Kidney epithelial cell (primary cell): Measurements from ENCODE around the gene FDXR. TPM values are rescaled to one million over a fixed set of nuclear protein-coding genes. Genes with fewer than 3 reads are reported as not detected.
A peak's percentile ranks its signal among the peaks of the same experiment; 100 is the strongest.

ENCODE experiments used
- DNase-seq: peaks from one replicate; pipeline ENCODE4 v3.0.0-alpha.2; 2010; ENCODE audit warnings: low read depth
- H3K27me3 ChIP-seq: 2 replicates; pipeline ENCODE4 v1.6.0; 2011; ENCODE audit warnings: low read length; ENCODE audit not compliant: control insufficient read depth, insufficient read depth
- H3K36me3 ChIP-seq: 2 replicates; pipeline ENCODE4 v1.5.1; 2011; ENCODE audit warnings: low read length; ENCODE audit not compliant: control insufficient read depth, insufficient read depth
- H3K4me3 ChIP-seq: 2 replicates; pipeline ENCODE4 v1.5.1; 2011; ENCODE audit warnings: low read depth, mild to moderate bottlenecking, control low read depth, low read length
- CTCF ChIP-seq: IDR thresholded peaks from 2 replicates; pipeline ENCODE4 v1.5.1; 2011; ENCODE audit warnings: mild to moderate bottlenecking, moderate library complexity, low read length, control low read depth, inconsistent platforms; ENCODE audit not compliant: insufficient read depth, poor library complexity, severe bottlenecking
- total RNA-seq: library from RNA; depleted of rRNA; stranded (reverse); fragments of >200 nt; gene quantifications from 2 replicates; pipeline ENCODE4 v1.2.3, GENCODE V29; 2015

The FDXR gene
- total RNA-seq, 1 donor from 2014 or later: 34.0 TPM

GRCh38 chr17:74875977-74876593 lies 3.3 kb upstream of the FDXR start:
- DNase-seq: no peak
- H3K4me3 ChIP-seq: no peak overlapping the region
- peaks cover 11% of the 10 kb centered on the region for H3K27me3 ChIP-seq
- no peak for TF ChIP-seq CTCF
- no peaks in the 10 kb centered on the region for H3K36me3 ChIP-seq

- no peak overlapping the region for H3K4me3 ChIP-seq
- TF ChIP-seq CTCF: no peak
- H3K36me3 ChIP-seq: no peaks in the 10 kb centered on the region
- no peak for DNase-seq
- H3K27me3 ChIP-seq: peaks cover 7% of the 10 kb centered on the region
Measured at GRCh38 chr17:74875155-74875976, 2.6 kb upstream of the FDXR start.

GRCh38 chr17:74874615-74875037 lies 1.8 kb upstream of the FDXR start:
- TF ChIP-seq CTCF: no peak
- Histone ChIP-seq H3K36me3 (no peaks in the 10 kb centered on the region), H3K4me3 (no peak overlapping the region), H3K27me3 (peaks cover 4% of the 10 kb centered on the region)
- no peak for DNase-seq

- no peak for TF ChIP-seq CTCF
- peaks cover 4% of the 10 kb centered on the region for H3K27me3 ChIP-seq
- no peak for DNase-seq
- peak overlapping the region; percentile 72 for H3K4me3 ChIP-seq
- H3K36me3 ChIP-seq: no peaks in the 10 kb centered on the region
Measured at GRCh38 chr17:74873874-74874614, 1.2 kb upstream of the FDXR start.

GRCh38 chr17:74873037-74873873 lies 461 bp upstream of the FDXR start:
- DNase-seq: peak; percentile 99
- Histone ChIP-seq H3K4me3 (peak overlapping the region; percentile 72), H3K27me3 (peaks cover 4% of the 10 kb centered on the region), H3K36me3 (no peaks in the 10 kb centered on the region)
- no peak for TF ChIP-seq CTCF
